Stomach (tissue), 4 donors: ENCODE results near the gene USP12.

Source experiments
- CTCF ChIP-seq, 7 experiments: fragments of 450-650 bp in 4 of 7; fragments of 200-600 bp in 3 of 7; sonication (generic) in 3 of 7; IDR thresholded peaks; one replicate each; pipeline ENCODE4 v1.5.1; 2016 to 2019; ENCODE audit warnings: antibody characterized with exemption in 7 of 7, control low read depth in 2 of 7, mild to moderate bottlenecking in 1 of 7
- POLR2AphosphoS5 ChIP-seq, 3 donors: sonication (generic); formaldehyde crosslinking; IDR thresholded peaks; one replicate each; pipeline ENCODE4 v1.6.1; 2016; ENCODE audit warnings: antibody characterized with exemption in 3 of 3

GRCh38 chr13:27065582-27065981 is 106.0 kb downstream of the USP12 start:
- TF ChIP-seq POLR2AphosphoS5 (IDR thresholded peaks at IDR 0.05) (no peak), CTCF (IDR thresholded peaks at IDR 0.05) (no peak)
